ENCODE results near the gene FLT3LG.
"Not testable (repeated sequence)": the region's sequence is repeated elsewhere in the genome, so short reads cannot be mapped to it uniquely, and the experiment has no call there.

The FLT3LG gene

GRCh38 chr19:49441210-49441959 is 32.6 kb upstream of the FLT3LG start, which contains the start of gene SLC17A7:
Gene SLC17A7 (minus strand): TSS chr19:49441527. CDS start chr19:49441379, 148 bp downstream.
- no peak for DNase-seq (ENCODE audit: low read depth, low spot score)
- no CpG with 5 or more reads among the region's 56 CpGs for whole genome bisulfite sequencing (ENCODE audit: insufficient coverage, insufficient read length)
- peaks cover 3% of the 10 kb centered on the region; the same call in 1 of the 2 replicates for H3K4me1 ChIP-seq (ENCODE audit: control insufficient read depth, insufficient read depth, low read length)
- peaks cover 22% of the 10 kb centered on the region; the same call in 1 of the 2 replicates for H3K27me3 ChIP-seq (ENCODE audit: control insufficient read depth, insufficient read depth, low read length)
- H3K27ac ChIP-seq (ENCODE audit: low read length) = no peak within 1 kb of the TSS
- no peaks in the 10 kb centered on the region for H3K9me3 ChIP-seq (ENCODE audit: control insufficient read depth, insufficient read depth, low read length)
- no peaks in the 10 kb centered on the region for H3K36me3 ChIP-seq (ENCODE audit: control insufficient read depth, insufficient read depth, low read length)
- H3K4me3 ChIP-seq (ENCODE audit: low read length) = peak within 1 kb of the TSS; percentile 23; the same call in 1 of the 2 replicates

- peak overlapping the region; percentile 3; the same call in 1 of the 2 replicates for H3K4me3 ChIP-seq (ENCODE audit: low read length)
These were observed 32.1 kb upstream of the FLT3LG start for GRCh38 chr19:49441960-49442350.

GRCh38 chr19:49442354-49442753 is 31.7 kb upstream of the FLT3LG start:
- Histone ChIP-seq H3K4me1 (ENCODE audit: control insufficient read depth, insufficient read depth, low read length) (no peaks in the 10 kb centered on the region; the same call in 1 of the 2 replicates), H3K27ac (ENCODE audit: low read length) (no peak overlapping the region), H3K4me3 (ENCODE audit: low read length) (peak overlapping the region; percentile 23; the same call in 1 of the 2 replicates), H3K36me3 (ENCODE audit: control insufficient read depth, insufficient read depth, low read length) (peaks cover 7% of the 10 kb centered on the region), H3K27me3 (ENCODE audit: control insufficient read depth, insufficient read depth, low read length) (peaks cover 21% of the 10 kb centered on the region; the same call in 1 of the 2 replicates), H3K9me3 (ENCODE audit: control insufficient read depth, insufficient read depth, low read length) (no peaks in the 10 kb centered on the region)
- WGBS (ENCODE audit: insufficient coverage, insufficient read length) = no CpG with 5 or more reads among the region's 11 CpGs
- DNase-seq (ENCODE audit: low read depth, low spot score) = no peak

More at GRCh38 chr19:49441960-49442350, 32.1 kb upstream of the FLT3LG start:
- Histone ChIP-seq H3K9me3 (ENCODE audit: control insufficient read depth, insufficient read depth, low read length) (no peaks in the 10 kb centered on the region), H3K36me3 (ENCODE audit: control insufficient read depth, insufficient read depth, low read length) (peaks cover 6% of the 10 kb centered on the region), H3K27ac (ENCODE audit: low read length) (no peak overlapping the region), H3K27me3 (ENCODE audit: control insufficient read depth, insufficient read depth, low read length) (peaks cover 22% of the 10 kb centered on the region; the same call in 1 of the 2 replicates), H3K4me1 (ENCODE audit: control insufficient read depth, insufficient read depth, low read length) (no peaks in the 10 kb centered on the region; the same call in 1 of the 2 replicates)
- no peak for DNase-seq (ENCODE audit: low read depth, low spot score)
- no CpG with 5 or more reads among the region's 14 CpGs for WGBS (ENCODE audit: insufficient coverage, insufficient read length)

GRCh38 chr19:49442771-49443365 is 31.1 kb upstream of the FLT3LG start:
- WGBS (ENCODE audit: insufficient coverage, insufficient read length) = no CpG with 5 or more reads among the region's 43 CpGs

GRCh38 chr19:49443366-49444099 is 30.5 kb upstream of the FLT3LG start:
- Histone ChIP-seq H3K27me3 (ENCODE audit: control insufficient read depth, insufficient read depth, low read length) (peaks cover 13% of the 10 kb centered on the region; the same call in 1 of the 2 replicates), H3K9me3 (ENCODE audit: control insufficient read depth, insufficient read depth, low read length) (no peaks in the 10 kb centered on the region), H3K27ac (ENCODE audit: low read length) (no peak overlapping the region), H3K4me1 (ENCODE audit: control insufficient read depth, insufficient read depth, low read length) (no peaks in the 10 kb centered on the region; the same call in 1 of the 2 replicates), H3K36me3 (ENCODE audit: control insufficient read depth, insufficient read depth, low read length) (peaks cover 7% of the 10 kb centered on the region), H3K4me3 (ENCODE audit: low read length) (peak overlapping the region; percentile 51; the same call in 1 of the 2 replicates)
- DNase-seq (ENCODE audit: low read depth, low spot score) = peak; percentile 96
- no CpG with 5 or more reads among the region's 47 CpGs for WGBS (ENCODE audit: insufficient coverage, insufficient read length)

More at GRCh38 chr19:49442771-49443365, 31.1 kb upstream of the FLT3LG start:
- peak; percentile 91 for DNase-seq (ENCODE audit: low read depth, low spot score)
- Histone ChIP-seq H3K27me3 (ENCODE audit: control insufficient read depth, insufficient read depth, low read length) (peaks cover 19% of the 10 kb centered on the region; the same call in 1 of the 2 replicates), H3K4me3 (ENCODE audit: low read length) (peak overlapping the region; percentile 51; the same call in 1 of the 2 replicates), H3K27ac (ENCODE audit: low read length) (no peak overlapping the region), H3K4me1 (ENCODE audit: control insufficient read depth, insufficient read depth, low read length) (no peaks in the 10 kb centered on the region; the same call in 1 of the 2 replicates), H3K9me3 (ENCODE audit: control insufficient read depth, insufficient read depth, low read length) (no peaks in the 10 kb centered on the region), H3K36me3 (ENCODE audit: control insufficient read depth, insufficient read depth, low read length) (peaks cover 7% of the 10 kb centered on the region)

GRCh38 chr19:49444100-49444700 is 29.8 kb upstream of the FLT3LG start:
- H3K27ac ChIP-seq (ENCODE audit: low read length); DNase-seq (ENCODE audit: low read depth, low spot score); H3K9me3 ChIP-seq (ENCODE audit: control insufficient read depth, insufficient read depth, low read length); H3K4me1 ChIP-seq (ENCODE audit: control insufficient read depth, insufficient read depth, low read length); H3K4me3 ChIP-seq (ENCODE audit: low read length); H3K27me3 ChIP-seq (ENCODE audit: control insufficient read depth, insufficient read depth, low read length): not testable (repeated sequence)
- peaks cover 10% of the 10 kb centered on the region for H3K36me3 ChIP-seq (ENCODE audit: control insufficient read depth, insufficient read depth, low read length)
- no CpG with 5 or more reads among the region's 5 CpGs for WGBS (ENCODE audit: insufficient coverage, insufficient read length)

- Histone ChIP-seq H3K4me1 (ENCODE audit: control insufficient read depth, insufficient read depth, low read length) (no peaks in the 10 kb centered on the region; the same call in 1 of the 2 replicates), H3K27me3 (ENCODE audit: control insufficient read depth, insufficient read depth, low read length) (no peaks in the 10 kb centered on the region), H3K36me3 (ENCODE audit: control insufficient read depth, insufficient read depth, low read length) (peaks cover 12% of the 10 kb centered on the region), H3K4me3 (ENCODE audit: low read length) (no peak overlapping the region), H3K9me3 (ENCODE audit: control insufficient read depth, insufficient read depth, low read length) (no peaks in the 10 kb centered on the region), H3K27ac (ENCODE audit: low read length) (no peak overlapping the region)
- DNase-seq (ENCODE audit: low read depth, low spot score) = no peak
- WGBS (ENCODE audit: insufficient coverage, insufficient read length) = no CpG with 5 or more reads among the region's 3 CpGs
These were observed 28.0 kb upstream of the FLT3LG start for GRCh38 chr19:49445997-49446396.

GRCh38 chr19:49447485-49448431 is 26.3 kb upstream of the FLT3LG start:
- no peaks in the 10 kb centered on the region for H3K9me3 ChIP-seq (ENCODE audit: control insufficient read depth, insufficient read depth, low read length)
- WGBS (ENCODE audit: insufficient coverage, insufficient read length) = no CpG with 5 or more reads among the region's 32 CpGs
- no peaks in the 10 kb centered on the region for H3K27me3 ChIP-seq (ENCODE audit: control insufficient read depth, insufficient read depth, low read length)
- DNase-seq (ENCODE audit: low read depth, low spot score) = no peak
- H3K4me1 ChIP-seq (ENCODE audit: control insufficient read depth, insufficient read depth, low read length) = no peaks in the 10 kb centered on the region; the same call in 1 of the 2 replicates
- H3K4me3 ChIP-seq (ENCODE audit: low read length) = no peak overlapping the region
- H3K27ac ChIP-seq (ENCODE audit: low read length) = no peak overlapping the region
- peaks cover 12% of the 10 kb centered on the region for H3K36me3 ChIP-seq (ENCODE audit: control insufficient read depth, insufficient read depth, low read length)

GRCh38 chr19:49448432-49448786 is 25.6 kb upstream of the FLT3LG start:
- Histone ChIP-seq H3K36me3 (ENCODE audit: control insufficient read depth, insufficient read depth, low read length) (peaks cover 12% of the 10 kb centered on the region), H3K9me3 (ENCODE audit: control insufficient read depth, insufficient read depth, low read length) (no peaks in the 10 kb centered on the region), H3K4me1 (ENCODE audit: control insufficient read depth, insufficient read depth, low read length) (no peaks in the 10 kb centered on the region; the same call in 1 of the 2 replicates), H3K27ac (ENCODE audit: low read length) (no peak overlapping the region), H3K27me3 (ENCODE audit: control insufficient read depth, insufficient read depth, low read length) (no peaks in the 10 kb centered on the region), H3K4me3 (ENCODE audit: low read length) (no peak overlapping the region)
- no peak for DNase-seq (ENCODE audit: low read depth, low spot score)
- WGBS (ENCODE audit: insufficient coverage, insufficient read length) = no CpG with 5 or more reads among the region's 6 CpGs

Measured in iPS DF 6.9 (cell line).